HFFc6 (cell line): Measurements from ENCODE around the gene UBE3A. TPM values are rescaled to one million over a fixed set of nuclear protein-coding genes. Genes with fewer than 3 reads are reported as not detected.
"Not testable (repeated sequence)": the region's sequence is repeated elsewhere in the genome, so short reads cannot be mapped to it uniquely, and the experiment has no call there.

ENCODE experiments used
- DNase-seq: peaks from one replicate; pipeline ENCODE4 v3.0.0-alpha.2; 2018
- H3K27ac Mint-ChIP-seq: 2 replicates; pipeline ENCODE4 v1.8.0; 2020; ENCODE audit warnings: mild to moderate bottlenecking, mixed read lengths
- H3K27me3 Mint-ChIP-seq: 2 replicates; pipeline ENCODE4 v1.8.0; 2021; ENCODE audit warnings: mild to moderate bottlenecking, moderate library complexity, mixed read lengths; ENCODE audit not compliant: insufficient read depth
- H3K36me3 Mint-ChIP-seq: 2 replicates; pipeline ENCODE4 v1.8.0; 2021; ENCODE audit warnings: low read depth, mixed read lengths
- H3K4me1 Mint-ChIP-seq: 2 replicates; pipeline ENCODE4 v1.8.0; 2020; ENCODE audit warnings: low read depth, mixed read lengths
- H3K4me3 Mint-ChIP-seq: 2 replicates; pipeline ENCODE4 v1.8.0; 2020; ENCODE audit warnings: mild to moderate bottlenecking, moderate library complexity, mixed read lengths
- H3K9me3 Mint-ChIP-seq: 2 replicates; pipeline ENCODE4 v1.8.0; 2020; ENCODE audit warnings: mild to moderate bottlenecking, mixed read lengths
- total RNA-seq, 6 experiments: library from RNA; stranded (reverse); fragmentation: NEBNext Ultra II Directional; extraction: Animal tissue kit (Norgen Biotek cat#: 25700); gene quantifications; 2 replicates in 1 of 6; 3 replicates in 5 of 6; pipeline ENCODE4 v1.2.3, GENCODE V29; 2021
- TF ChIP-seq, protein P1 (sequence below): fragments of 200-600 bp; sonication (generic); IDR thresholded peaks from 2 replicates; pipeline ENCODE4 v1.5.0; 2021; ENCODE audit warnings: antibody characterized with exemption, mild to moderate bottlenecking

UBE3A gene
- total RNA-seq, 6 experiments from 2014 or later = 74.9 to 82.6 (median 81.1) TPM

DNA sequence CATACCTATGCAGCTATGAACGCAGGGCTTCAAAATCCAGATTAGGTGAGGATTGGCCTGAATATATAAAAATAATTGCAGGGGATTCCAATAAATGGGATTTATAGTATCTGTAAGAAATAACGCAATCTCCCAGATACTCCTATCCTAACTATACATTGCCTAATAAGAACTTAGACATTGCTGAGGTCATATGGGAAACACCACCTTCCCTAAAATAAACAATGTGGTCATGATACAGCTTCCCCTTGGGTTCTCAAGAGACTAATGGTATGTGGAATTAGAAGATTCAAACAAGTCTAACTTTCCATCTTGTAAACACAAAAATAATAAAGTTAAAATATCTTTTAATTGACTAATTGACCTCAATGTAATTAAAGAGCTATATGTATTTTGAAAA, 28.2 kb downstream of the UBE3A start:
- H3K27ac Mint-ChIP-seq = no peak overlapping the region
- DNase-seq = no peak

DNA sequence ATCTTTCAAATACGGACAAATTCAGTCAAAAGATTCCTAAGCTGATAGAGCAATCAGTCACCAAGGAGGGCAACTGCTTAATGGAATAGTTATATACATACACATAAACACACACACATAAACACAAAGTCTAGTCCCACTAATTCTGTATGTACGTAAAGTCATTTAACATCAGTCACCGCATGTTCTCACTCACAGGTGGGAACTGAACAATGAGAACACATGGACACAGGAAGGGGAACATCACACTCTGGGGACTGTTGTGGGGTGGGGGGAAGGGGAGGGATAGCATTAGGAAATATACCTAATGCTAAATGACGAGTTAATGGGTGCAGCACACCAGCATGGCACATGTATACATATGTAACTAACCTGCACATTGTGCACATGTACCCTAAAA, 29.1 kb downstream of the UBE3A start:
- DNase-seq, H3K36me3 Mint-ChIP-seq, H3K4me3 Mint-ChIP-seq, H3K27me3 Mint-ChIP-seq, H3K27ac Mint-ChIP-seq, H3K9me3 Mint-ChIP-seq: not testable (repeated sequence)
- peaks cover 37% of the 10 kb centered on the region for H3K4me1 Mint-ChIP-seq

More for the DNA sequence above, 28.2 kb downstream of the UBE3A start:
- Mint-ChIP-seq H3K4me1 (peaks cover 46% of the 10 kb centered on the region), H3K36me3 (peaks cover 6% of the 10 kb centered on the region), H3K9me3 (no peaks in the 10 kb centered on the region), H3K4me3 (no peak overlapping the region), H3K27me3 (no peaks in the 10 kb centered on the region; the same call in 1 of the 2 replicates)
- TF ChIP-seq, protein P1, sequence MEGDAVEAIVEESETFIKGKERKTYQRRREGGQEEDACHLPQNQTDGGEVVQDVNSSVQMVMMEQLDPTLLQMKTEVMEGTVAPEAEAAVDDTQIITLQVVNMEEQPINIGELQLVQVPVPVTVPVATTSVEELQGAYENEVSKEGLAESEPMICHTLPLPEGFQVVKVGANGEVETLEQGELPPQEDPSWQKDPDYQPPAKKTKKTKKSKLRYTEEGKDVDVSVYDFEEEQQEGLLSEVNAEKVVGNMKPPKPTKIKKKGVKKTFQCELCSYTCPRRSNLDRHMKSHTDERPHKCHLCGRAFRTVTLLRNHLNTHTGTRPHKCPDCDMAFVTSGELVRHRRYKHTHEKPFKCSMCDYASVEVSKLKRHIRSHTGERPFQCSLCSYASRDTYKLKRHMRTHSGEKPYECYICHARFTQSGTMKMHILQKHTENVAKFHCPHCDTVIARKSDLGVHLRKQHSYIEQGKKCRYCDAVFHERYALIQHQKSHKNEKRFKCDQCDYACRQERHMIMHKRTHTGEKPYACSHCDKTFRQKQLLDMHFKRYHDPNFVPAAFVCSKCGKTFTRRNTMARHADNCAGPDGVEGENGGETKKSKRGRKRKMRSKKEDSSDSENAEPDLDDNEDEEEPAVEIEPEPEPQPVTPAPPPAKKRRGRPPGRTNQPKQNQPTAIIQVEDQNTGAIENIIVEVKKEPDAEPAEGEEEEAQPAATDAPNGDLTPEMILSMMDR = no peak

DNA sequence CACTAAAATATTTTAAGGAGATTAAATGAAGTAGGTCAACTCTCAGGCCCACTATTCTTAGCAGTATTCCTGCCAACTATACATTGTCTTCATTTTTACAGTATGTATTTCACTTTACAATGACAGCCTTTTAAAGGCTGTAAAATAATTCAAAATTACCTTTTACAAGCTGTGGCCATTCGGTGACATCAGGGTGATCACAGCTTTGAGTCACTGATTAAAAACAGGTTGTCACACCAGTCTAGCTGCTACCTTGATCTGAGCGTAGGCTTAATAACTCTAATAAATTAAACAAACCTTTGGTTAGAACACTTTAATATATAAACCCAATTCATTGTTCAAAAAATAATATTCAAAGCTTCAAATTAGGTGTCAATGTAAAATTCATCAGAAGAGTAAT, 29.9 kb downstream of the UBE3A start:
- Mint-ChIP-seq H3K4me3 (no peak overlapping the region), H3K27me3 (no peaks in the 10 kb centered on the region; the same call in 1 of the 2 replicates), H3K36me3 (peaks cover 16% of the 10 kb centered on the region), H3K4me1 (peaks cover 37% of the 10 kb centered on the region), H3K27ac (no peak overlapping the region), H3K9me3 (no peaks in the 10 kb centered on the region)
- DNase-seq = no peak
- TF ChIP-seq, protein P1 = no peak

DNA sequence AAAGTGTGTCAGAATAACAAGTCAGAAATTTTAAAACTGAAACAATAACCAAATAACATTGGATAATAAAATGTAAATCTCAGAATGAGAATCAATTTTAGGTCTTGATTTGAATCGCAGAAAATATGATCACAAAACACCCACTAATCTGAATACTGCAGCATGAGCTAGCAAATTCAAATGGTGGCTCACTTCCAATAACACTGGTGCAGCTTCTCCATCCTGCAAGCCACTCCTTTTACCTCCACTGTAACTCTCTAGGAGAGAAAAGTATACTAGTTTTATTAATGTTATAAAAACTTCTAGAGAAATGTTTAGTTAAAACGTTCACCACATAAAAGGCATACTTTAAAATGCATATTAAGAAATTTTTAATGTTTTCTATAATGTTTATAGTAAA, 30.4 kb downstream of the UBE3A start:
- H3K4me3 Mint-ChIP-seq = no peak overlapping the region
- no peaks in the 10 kb centered on the region; the same call in 1 of the 2 replicates for H3K27me3 Mint-ChIP-seq
- H3K4me1 Mint-ChIP-seq = peaks cover 37% of the 10 kb centered on the region
- no peak for DNase-seq
- peaks cover 21% of the 10 kb centered on the region for H3K36me3 Mint-ChIP-seq
- TF ChIP-seq, protein P1 = no peak
- no peak overlapping the region for H3K27ac Mint-ChIP-seq
- no peaks in the 10 kb centered on the region for H3K9me3 Mint-ChIP-seq

DNA sequence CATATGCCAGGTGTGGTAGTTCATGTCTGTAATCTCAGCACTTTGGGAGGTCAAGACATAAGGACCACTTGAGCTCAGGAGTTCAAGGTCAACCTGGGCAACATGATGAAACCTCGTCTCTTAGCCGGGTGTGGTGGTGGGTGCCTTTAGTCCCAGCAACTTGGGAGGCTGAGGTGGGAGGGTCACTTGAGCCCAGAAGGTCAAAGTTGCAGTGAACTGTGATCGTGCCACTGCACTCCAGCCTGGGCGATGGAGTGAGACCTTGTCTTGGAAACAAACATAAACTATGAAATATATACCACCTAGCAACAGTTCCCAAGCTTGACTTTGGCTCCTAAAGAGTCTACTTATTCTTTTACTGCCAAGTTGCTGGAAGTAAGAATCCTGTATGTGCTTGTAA, 30.9 kb downstream of the UBE3A start:
- Mint-ChIP-seq H3K4me3 (no peak overlapping the region), H3K27ac (no peak overlapping the region), H3K27me3 (no peaks in the 10 kb centered on the region; the same call in 1 of the 2 replicates), H3K4me1 (peaks cover 37% of the 10 kb centered on the region), H3K36me3 (peaks cover 26% of the 10 kb centered on the region), H3K9me3 (no peaks in the 10 kb centered on the region)
- TF ChIP-seq, protein P1 = no peak
- no peak for DNase-seq

DNA sequence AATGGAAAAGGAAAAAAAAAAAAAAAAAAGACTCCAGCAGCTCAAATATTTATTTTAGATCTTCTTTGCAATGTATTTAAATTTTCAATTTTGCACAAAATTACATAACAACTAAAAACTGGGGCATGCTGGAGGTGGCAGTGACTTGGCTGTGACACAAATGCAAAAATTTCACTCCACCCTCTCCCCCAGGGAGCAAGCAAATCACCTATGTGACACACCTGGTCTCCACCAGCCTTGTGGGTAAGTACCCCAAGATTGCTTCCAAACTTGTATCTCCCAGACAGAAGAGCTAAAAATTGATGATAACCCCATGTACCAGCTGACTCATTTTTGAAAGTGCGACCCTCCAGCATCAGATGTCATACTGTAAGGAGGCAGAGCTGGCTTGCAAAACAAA, 32.0 kb downstream of the UBE3A start:
- no peak overlapping the region for H3K27ac Mint-ChIP-seq

More for the DNA sequence above, 32.0 kb downstream of the UBE3A start:
- Mint-ChIP-seq H3K4me1 (peaks cover 36% of the 10 kb centered on the region), H3K36me3 (peaks cover 35% of the 10 kb centered on the region), H3K27me3 (no peaks in the 10 kb centered on the region; the same call in 1 of the 2 replicates), H3K9me3 (no peaks in the 10 kb centered on the region), H3K4me3 (no peak overlapping the region)
- DNase-seq = no peak
- TF ChIP-seq, protein P1 = no peak
